ENCODE data around the gene CEBPZ. TPM values are rescaled to one million over a fixed set of nuclear protein-coding genes. Genes with fewer than 3 reads are reported as not detected.

Gene CEBPZ
- total and polyA plus RNA-seq, 10 of the 15 experiments (the other 5 are each of a cell fraction or from before 2014, with no cell fraction given) = 29.4 to 89.2 (median 49.5) TPM

GRCh38 chr2:37180640-37181039 is 50.8 kb downstream of the CEBPZ start:
- H3K4me2 ChIP-seq (ENCODE audit: control insufficient read depth, insufficient read depth) = no peak overlapping the region
- FAIRE-seq (no peak), ATAC-seq (no peak), DNase-seq (ENCODE audit: low read depth, low spot score) (no peak)
- no peaks in the 10 kb centered on the region; the same call in 1 of the 2 replicates for H3K4me1 ChIP-seq (ENCODE audit: control insufficient read depth, insufficient read depth, low read length)
- H3K27ac ChIP-seq (ENCODE audit: control insufficient read depth, insufficient read depth) = no peak overlapping the region
- TF ChIP-seq CEBPB (IDR thresholded peaks at IDR 0.05; ENCODE audit: borderline replicate concordance in 1 of 2, low read depth in 2 of 2, low read length in 2 of 2) = no peak
- TF ChIP-seq MYB (IDR thresholded peaks at IDR 0.05; ENCODE audit: borderline replicate concordance, low read depth, low read length) = no peak
- TF ChIP-seq DPF2 (IDR thresholded peaks at IDR 0.05) = no peak
- no peak for TF ChIP-seq CREM (IDR thresholded peaks at IDR 0.05; ENCODE audit: low read depth)
- no peak for TF ChIP-seq ZNF384 (IDR thresholded peaks at IDR 0.05; ENCODE audit: borderline replicate concordance, low read depth, low read length)
- no peak for TF ChIP-seq ATF2 (IDR thresholded peaks at IDR 0.05; ENCODE audit: low read length)
- no peak for TF ChIP-seq LARP7 (IDR thresholded peaks at IDR 0.05)
- TF ChIP-seq CHD2 (IDR thresholded peaks at IDR 0.05; ENCODE audit: borderline replicate concordance, low read depth, low read length) = no peak
- TF ChIP-seq POU2F2 (IDR thresholded peaks at IDR 0.05; ENCODE audit: borderline replicate concordance, low read depth, low read length) = no peak
- TF ChIP-seq SIX5 (IDR thresholded peaks at IDR 0.05; ENCODE audit: low read depth, low read length, severe bottlenecking) = no peak
- TF ChIP-seq ZNF217 (IDR thresholded peaks at IDR 0.05) = no peak
- no peak for TF ChIP-seq CREB1 (IDR thresholded peaks at IDR 0.05; ENCODE audit: low read depth)
- no peak for TF ChIP-seq CBX3 (IDR thresholded peaks at IDR 0.05; ENCODE audit: borderline replicate concordance, low read depth)
- TF ChIP-seq CTCF (IDR thresholded peaks at IDR 0.05 in 2 of 3, conservative IDR thresholded peaks at IDR 0.05 in 1 of 3; ENCODE audit: control insufficient read depth in 2 of 3, extremely low read depth in 1 of 3, insufficient read depth in 1 of 3, low read depth in 3 of 3, low read length in 3 of 3) = no peak
- TF ChIP-seq SMC3 (IDR thresholded peaks at IDR 0.05; ENCODE audit: borderline replicate concordance, low read length) = no peak
- no peak for TF ChIP-seq USF1 (IDR thresholded peaks at IDR 0.05; ENCODE audit: borderline replicate concordance, extremely low read length, insufficient read depth, low read depth, low read length)
- TF ChIP-seq MTA3 (IDR thresholded peaks at IDR 0.05; ENCODE audit: borderline replicate concordance, low read length) = no peak
- H3K79me2 ChIP-seq (ENCODE audit: control insufficient read depth, insufficient read depth, low read length) = no peaks in the 10 kb centered on the region
- ChIA-PET RAD21 (ENCODE audit: unreplicated experiment) (no interaction called here), SMC1A (ENCODE audit: uncharacterized antibody, unreplicated experiment) (interaction anchor here (0.6 to 1.5 kb wide), 2 partner anchors 17 to 23 kb away, joined by 3 to 4 read pairs; no protein-coding TSS in a partner anchor), POLR2A (no interaction called here), CTCF (interaction anchor here (0.8 to 3.8 kb wide), 3 partner anchors 12 to 84 kb away, joined by 3 to 23 read pairs (median 3); no protein-coding TSS in a partner anchor)
- no TSS peak for BruUV-seq (replicated peaks)
- H2AFZ ChIP-seq (ENCODE audit: control insufficient read depth, low read depth, low read length) = no peak overlapping the region
- no peaks in the 10 kb centered on the region for H3K27me3 ChIP-seq (replicated peaks in 1 of 2; ENCODE audit: control insufficient read depth in 2 of 2, insufficient read depth in 2 of 2, low read length in 1 of 2)
- H3K9ac ChIP-seq (ENCODE audit: control insufficient read depth, insufficient read depth, low read length) = no peak overlapping the region
- intact Hi-C loops (cut with micrococcal nuclease; ENCODE audit: unreplicated experiment) = no loop called here
- H4K20me1 ChIP-seq (ENCODE audit: control insufficient read depth, insufficient read depth) = no peaks in the 10 kb centered on the region
- 76% methylated on average over 5 of the region's 5 CpGs for WGBS (ENCODE audit: insufficient coverage, insufficient replicate concordance, low lambda C conversion rate, missing lambda C conversion rate)
- no peaks in the 10 kb centered on the region for H3K36me3 ChIP-seq (ENCODE audit: control insufficient read depth in 2 of 2, insufficient read depth in 2 of 2, low read length in 1 of 2)
- no peaks in the 10 kb centered on the region for H3K9me3 ChIP-seq (replicated peaks; ENCODE audit: control insufficient read depth, insufficient read depth, low read length)
- H3K4me3 ChIP-seq = no peak overlapping the region
- in situ Hi-C loops (cut with MboI) = no loop called here
